H1 (cell line): Measurements from ENCODE around the gene HIP1. TPM values are rescaled to one million over a fixed set of nuclear protein-coding genes. Genes with fewer than 3 reads are reported as not detected.

Source experiments
- CTBP2 ChIP-seq: IDR thresholded peaks from 2 replicates; pipeline ENCODE4 v1.7.0; 2011; ENCODE audit warnings: borderline replicate concordance, mild to moderate bottlenecking, moderate library complexity, mixed read lengths, low read length; ENCODE audit not compliant: insufficient read depth, insufficient read length
- HDAC2 ChIP-seq, 2 experiments: fragments of 300-600 bp in 1 of 2; sonication (generic) in 1 of 2; IDR thresholded peaks; 2 replicates each; pipeline ENCODE4 v1.6.1; 2011 to 2012; ENCODE audit warnings: low read depth in 2 of 2, low read length in 2 of 2, mild to moderate bottlenecking in 2 of 2, moderate library complexity in 2 of 2, borderline replicate concordance in 1 of 2, inconsistent platforms in 1 of 2
- JUND ChIP-seq: IDR thresholded peaks from 2 replicates; pipeline ENCODE4 v1.6.1; 2011; ENCODE audit warnings: mild to moderate bottlenecking, improper control_type of control experiment, low read length
- SP1 ChIP-seq: IDR thresholded peaks from 2 replicates; pipeline ENCODE4 v1.6.1; 2011; ENCODE audit warnings: low read depth, low read length
- polyA plus RNA-seq, 7 experiments: library from polyadenylated mRNA; depleted of rRNA in 3 of 7; stranded (reverse) in 5 of 7; unstranded in 2 of 7; fragments of >200 nt in 5 of 7; fragments of 200-250 nt in 2 of 7; gene quantifications; 1 replicate in 5 of 7; 2 replicates in 1 of 7; 4 replicates in 1 of 7; pipeline versions ENCODE4 v1.2.1 to v1.2.3, GENCODE V29; 2011 to 2013; ENCODE audit warnings: missing spikeins in 2 of 7, mixed read lengths in 2 of 7
- total RNA-seq: library from RNA; stranded (reverse); fragmentation: NEBNext Ultra II Directional; extraction: Animal tissue kit (Norgen Biotek cat#: 25700); gene quantifications from 2 replicates; pipeline ENCODE4 v1.2.1, GENCODE V29; 2021
- TF ChIP-seq, protein P1 (sequence below): IDR thresholded peaks from 2 replicates; pipeline ENCODE4 v1.6.1; 2011; ENCODE audit warnings: low read depth, mild to moderate bottlenecking, low read length; ENCODE audit not compliant: insufficient read depth

Gene HIP1
- total and polyA plus RNA-seq, 2 of the 8 experiments (the other 6 are each of a cell fraction or from before 2014, with no cell fraction given) = 51.8 to 108 TPM

DNA sequence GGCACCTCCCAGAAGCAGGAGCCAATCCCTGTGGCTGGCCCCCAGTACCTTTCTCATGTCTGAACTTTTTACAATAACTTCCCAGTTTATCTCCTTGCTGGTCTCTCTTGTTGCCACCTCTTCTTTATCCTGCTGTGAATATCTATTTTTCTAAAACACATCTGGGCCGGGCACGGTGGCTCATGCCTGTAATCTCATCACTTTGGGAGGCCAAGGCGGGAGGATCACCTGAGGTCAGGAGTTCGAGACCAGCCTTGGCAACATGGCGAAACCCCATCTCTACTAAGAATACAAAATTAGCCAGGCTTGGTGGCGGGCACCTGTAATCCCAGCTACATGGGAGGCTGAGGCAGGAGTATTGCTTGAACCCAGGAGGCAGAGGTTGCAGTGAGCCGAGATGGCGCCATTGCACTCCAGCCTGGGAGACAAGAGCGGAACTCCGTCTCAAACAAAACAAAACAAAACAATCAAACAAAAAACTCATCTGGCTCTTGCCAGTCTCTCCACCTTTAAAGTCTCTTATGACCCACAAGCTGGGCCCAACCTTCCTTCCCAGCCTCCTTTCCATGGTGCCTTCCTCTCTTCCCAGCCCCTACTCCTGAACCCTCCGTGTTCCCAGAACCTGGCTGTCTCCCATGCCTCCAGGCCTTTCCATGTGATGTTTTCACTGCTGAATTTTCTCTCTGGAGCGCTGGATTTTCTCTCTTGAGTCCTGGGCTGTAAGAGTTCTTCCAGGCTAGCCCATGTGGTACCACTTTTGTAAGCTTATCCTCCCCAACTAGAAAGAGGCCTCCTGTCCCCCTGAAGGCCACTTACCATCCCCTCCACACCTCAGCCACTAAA is 51.3 kb downstream of the HIP1 start (continued):
- TF ChIP-seq, protein P1, sequence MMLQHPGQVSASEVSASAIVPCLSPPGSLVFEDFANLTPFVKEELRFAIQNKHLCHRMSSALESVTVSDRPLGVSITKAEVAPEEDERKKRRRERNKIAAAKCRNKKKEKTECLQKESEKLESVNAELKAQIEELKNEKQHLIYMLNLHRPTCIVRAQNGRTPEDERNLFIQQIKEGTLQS = no peak
- TF ChIP-seq CTBP2 = no peak
- TF ChIP-seq HDAC2 (IDR thresholded peaks at IDR 0.05; ENCODE audit: borderline replicate concordance in 1 of 2, low read depth in 2 of 2, low read length in 2 of 2) = no peak
- no peak for TF ChIP-seq SP1
- no peak for TF ChIP-seq JUND
